HEK293T (cell line): Measurements from ENCODE around the gene NYNRIN.

ENCODE experiments used
- CTCF ChIA-PET: fragments of 350-600 bp; formaldehyde crosslinking; extraction: SDS; loops from one replicate; lab custom pipeline; 2021; ENCODE audit warnings: antibody characterized with exemption, inconsistent platforms; lab: Yijun Ruan, JAX
- POLR2A ChIA-PET: fragments of 350-600 bp; formaldehyde crosslinking; extraction: SDS; loops from one replicate; lab custom pipeline; 2020; ENCODE audit warnings: antibody characterized with exemption, inconsistent platforms; lab: Yijun Ruan, JAX
- DNase-seq: peaks from one replicate; pipeline ENCODE4 v3.0.0; 2012; ENCODE audit warnings: mixed read lengths; ENCODE audit errors: extremely low spot score
- ARNT ChIP-seq: fragments of 450-650 bp; IDR thresholded peaks from 2 replicates; pipeline ENCODE4 v1.6.1; 2017; ENCODE audit warnings: mild to moderate bottlenecking
- BHLHE40 ChIP-seq: fragments of 450-650 bp; IDR thresholded peaks from 2 replicates; pipeline ENCODE4 v1.6.1; 2016; ENCODE audit warnings: mild to moderate bottlenecking, moderate library complexity, borderline replicate concordance
- CTBP1 ChIP-seq: fragments of 450-650 bp; IDR thresholded peaks from 2 replicates; pipeline ENCODE4 v1.6.1; 2016; ENCODE audit warnings: borderline replicate concordance
- ELF4 ChIP-seq: fragments of 450-650 bp; IDR thresholded peaks from 2 replicates; pipeline ENCODE4 v1.6.1; 2017; ENCODE audit warnings: antibody characterized with exemption
- FOXA1 ChIP-seq: fragments of 450-650 bp; IDR thresholded peaks from 2 replicates; pipeline ENCODE4 v1.6.1; 2016; ENCODE audit warnings: mild to moderate bottlenecking
- FOXK2 ChIP-seq: fragments of 450-650 bp; IDR thresholded peaks from 2 replicates; pipeline ENCODE4 v1.6.1; 2016; ENCODE audit warnings: mild to moderate bottlenecking
- HDGF ChIP-seq: fragments of 450-650 bp; IDR thresholded peaks from 2 replicates; pipeline ENCODE4 v1.6.1; 2017; ENCODE audit warnings: antibody characterized with exemption, borderline replicate concordance
- L3MBTL2 ChIP-seq: fragments of 450-650 bp; conservative IDR thresholded peaks from 2 replicates; pipeline ENCODE4 v1.6.1; 2016; ENCODE audit warnings: mild to moderate bottlenecking
- LEF1 ChIP-seq: fragments of 450-650 bp; IDR thresholded peaks from 2 replicates; pipeline ENCODE4 v1.6.1; 2017; ENCODE audit warnings: mild to moderate bottlenecking, borderline replicate concordance
- NFRKB ChIP-seq: fragments of 450-650 bp; IDR thresholded peaks from 2 replicates; pipeline ENCODE4 v1.6.1; 2016; ENCODE audit warnings: mild to moderate bottlenecking, moderate library complexity
- PKNOX1 ChIP-seq: fragments of 450-650 bp; IDR thresholded peaks from 2 replicates; pipeline ENCODE4 v1.6.1; 2016
- SP1 ChIP-seq: fragments of 450-650 bp; IDR thresholded peaks from 2 replicates; pipeline ENCODE4 v1.6.1; 2017
- SUZ12 ChIP-seq: fragments of 450-650 bp; IDR thresholded peaks from 2 replicates; pipeline ENCODE4 v1.6.1; 2016; ENCODE audit warnings: mild to moderate bottlenecking
- TARDBP ChIP-seq: fragments of 450-650 bp; IDR thresholded peaks from 2 replicates; pipeline ENCODE4 v1.6.1; 2016
- ZNF384 ChIP-seq: fragments of 450-650 bp; IDR thresholded peaks from 2 replicates; pipeline ENCODE4 v1.6.1; 2016

NYNRIN gene

GRCh38 chr14:24394275-24394674 is 4.5 kb upstream of the NYNRIN start:
- ChIA-PET POLR2A (interaction anchor here (1.3 kb wide), 1 partner anchor 24 kb away, joined by 3 read pairs; no protein-coding TSS in a partner anchor), CTCF (no interaction called here)
- no peak for DNase-seq
- no peak for TF ChIP-seq HDGF
- peak; percentile 69 for TF ChIP-seq ZNF384
- TF ChIP-seq FOXK2 = no peak

- no peak for TF ChIP-seq LEF1
- TF ChIP-seq TARDBP = no peak
- no peak for TF ChIP-seq BHLHE40
- no peak for TF ChIP-seq HDGF
- TF ChIP-seq PKNOX1 = no peak
- no peak for TF ChIP-seq FOXK2
- no peak for TF ChIP-seq L3MBTL2
- TF ChIP-seq FOXA1 = no peak
- TF ChIP-seq ZNF384 = no peak
- TF ChIP-seq SP1 = no peak
- ChIA-PET POLR2A (interaction anchor here (1.4 to 2.6 kb wide), 4 partner anchors 24 to 34 kb away, joined by 4 to 22 read pairs (median 7); partner anchors contain the start of genes CBLN3, KHNYN and NFATC4), CTCF (interaction anchor here (0.9 to 2.5 kb wide), 5 partner anchors 14 to 40 kb away, joined by 3 to 9 read pairs (median 3); partner anchors contain the start of genes CBLN3 and KHNYN)
- no peak for DNase-seq
Observed at GRCh38 chr14:24395609-24396582, 2.9 kb upstream of the NYNRIN start.

GRCh38 chr14:24397639-24398292 is 1.0 kb upstream of the NYNRIN start:
- DNase-seq = no peak
- CTCF ChIA-PET = interaction anchor here (2.0 to 2.5 kb wide), 2 partner anchors 32 to 34 kb away, joined by 7 to 9 read pairs; no protein-coding TSS in a partner anchor
- POLR2A ChIA-PET = interaction anchor here (1.2 to 2.6 kb wide), 4 partner anchors 28 to 33 kb away, joined by 3 to 22 read pairs (median 8); partner anchors contain the start of genes CBLN3 and KHNYN
- TF ChIP-seq ARNT = no peak
- TF ChIP-seq CTBP1 = no peak
- no peak for TF ChIP-seq BHLHE40
- TF ChIP-seq LEF1 = no peak
- TF ChIP-seq FOXK2 = no peak

- DNase-seq = no peak
- ChIA-PET POLR2A (interaction anchor here (0.5 to 2.3 kb wide), 8 partner anchors 19 to 252 kb away, joined by 3 to 8 read pairs (median 4); partner anchors contain the start of genes CBLN3, KHNYN and PSME2), CTCF (interaction anchor here (1.1 to 1.3 kb wide), 2 partner anchors 13 to 33 kb away, joined by 4 to 8 read pairs; no protein-coding TSS in a partner anchor)
- no peak for TF ChIP-seq NFRKB
- no peak for TF ChIP-seq ELF4
- TF ChIP-seq SUZ12 = no peak
- TF ChIP-seq BHLHE40 = no peak
- TF ChIP-seq LEF1 = no peak
- no peak for TF ChIP-seq CTBP1
- TF ChIP-seq HDGF = no peak
- TF ChIP-seq SP1 = no peak
Observed at GRCh38 chr14:24398293-24398652, 530 bp upstream of the NYNRIN start.

GRCh38 chr14:24399447-24399822 is 632 bp downstream of the NYNRIN start:
- no peak for TF ChIP-seq L3MBTL2
- ChIA-PET POLR2A (interaction anchor here (1.0 to 2.5 kb wide), 6 partner anchors 10 to 34 kb away, joined by 3 to 10 read pairs (median 6); partner anchors contain the start of genes CBLN3 and KHNYN), CTCF (interaction anchor here (1.1 to 1.3 kb wide), 2 partner anchors 12 to 32 kb away, joined by 4 to 8 read pairs; no protein-coding TSS in a partner anchor)
- DNase-seq = no peak

GRCh38 chr14:24399999-24400718 is 1.4 kb downstream of the NYNRIN start:
- TF ChIP-seq FOXK2 (no peak), ARNT (no peak), PKNOX1 (no peak), L3MBTL2 (no peak)
- ChIA-PET POLR2A (interaction anchor here (1.5 to 2.5 kb wide), 4 partner anchors 9 to 42 kb away, joined by 5 to 10 read pairs (median 7); partner anchors contain the start of genes CBLN3, KHNYN and SDR39U1), CTCF (interaction anchor here (1.5 kb wide), 1 partner anchor 67 kb away, joined by 5 read pairs; no protein-coding TSS in a partner anchor)
- DNase-seq = no peak
